H9 (cell line): ENCODE data around the gene PLEKHA5. TPM values are rescaled to one million over a fixed set of nuclear protein-coding genes. Genes with fewer than 3 reads are reported as not detected.

Experiments
- DNase-seq: peaks from one replicate; pipeline ENCODE4 v3.0.0-alpha.2; 2017
- H2AFZ ChIP-seq: one replicate; pipeline ENCODE4 v1.6.1; 2013; ENCODE audit warnings: mild to moderate bottlenecking, low read length, control low read depth, moderate library complexity
- H2AK5ac ChIP-seq: 2 replicates; pipeline ENCODE4 v1.6.1; 2013; ENCODE audit warnings: low read length, control low read depth, mixed read lengths; ENCODE audit not compliant: insufficient read length
- H2BK120ac ChIP-seq: one replicate; pipeline ENCODE4 v1.6.1; 2013; ENCODE audit warnings: low read depth, mild to moderate bottlenecking, low read length, control low read depth, inconsistent platforms; ENCODE audit not compliant: poor library complexity, severe bottlenecking
- H2BK12ac ChIP-seq: 2 replicates; pipeline ENCODE4 v1.6.1; 2013; ENCODE audit warnings: low read length, control low read depth, mixed read lengths, low read depth; ENCODE audit not compliant: insufficient read length
- H2BK15ac ChIP-seq: 2 replicates; pipeline ENCODE4 v1.6.1; 2013; ENCODE audit warnings: low read depth, low read length, control low read depth
- H2BK20ac ChIP-seq: one replicate; pipeline ENCODE4 v1.6.1; 2013; ENCODE audit warnings: low read depth, mild to moderate bottlenecking, low read length, control low read depth, inconsistent platforms; ENCODE audit not compliant: poor library complexity, severe bottlenecking
- H2BK5ac ChIP-seq: 2 replicates; pipeline ENCODE4 v1.6.1; 2013; ENCODE audit warnings: low read length, control low read depth, mixed read lengths; ENCODE audit not compliant: insufficient read length
- H3K14ac ChIP-seq: 2 replicates; pipeline ENCODE4 v1.6.1; 2013; ENCODE audit warnings: low read length, control low read depth; ENCODE audit not compliant: insufficient read depth
- H3K18ac ChIP-seq: 2 replicates; pipeline ENCODE4 v1.6.1; 2013; ENCODE audit warnings: low read depth, mild to moderate bottlenecking, mixed read lengths, low read length, control low read depth; ENCODE audit not compliant: insufficient read length
- H3K23ac ChIP-seq: 2 replicates; pipeline ENCODE4 v1.6.1; 2013; ENCODE audit warnings: low read length, control low read depth, mixed read lengths, low read depth; ENCODE audit not compliant: insufficient read length
- H3K23me2 ChIP-seq: 2 replicates; pipeline ENCODE4 v1.6.1; 2013; ENCODE audit warnings: low read depth, mild to moderate bottlenecking, mixed read lengths, low read length, control low read depth; ENCODE audit not compliant: insufficient read length, poor library complexity, severe bottlenecking
- H3K27ac ChIP-seq: 2 replicates; pipeline ENCODE4 v1.5.1; 2013; ENCODE audit warnings: low read length, control low read depth, mixed read lengths, low read depth; ENCODE audit not compliant: insufficient read length
- H3K27me3 ChIP-seq: 2 replicates; pipeline ENCODE4 v1.6.1; 2013; ENCODE audit warnings: low read length, control low read depth, inconsistent platforms; ENCODE audit not compliant: insufficient read depth
- H3K4ac ChIP-seq: 2 replicates; pipeline ENCODE4 v1.6.1; 2013; ENCODE audit warnings: low read depth, mild to moderate bottlenecking, control low read depth, inconsistent platforms, low read length, moderate library complexity
- H3K4me1 ChIP-seq: 2 replicates; pipeline ENCODE4 v1.6.1; 2013; ENCODE audit warnings: low read length, control low read depth, inconsistent platforms; ENCODE audit not compliant: insufficient read depth
- H3K4me2 ChIP-seq: 2 replicates; pipeline ENCODE4 v1.6.1; 2013; ENCODE audit warnings: low read length, control low read depth, mixed read lengths; ENCODE audit not compliant: insufficient read length, insufficient read depth
- H3K56ac ChIP-seq: 2 replicates; pipeline ENCODE4 v1.6.1; 2013; ENCODE audit warnings: low read depth, mild to moderate bottlenecking, mixed read lengths, low read length, control low read depth; ENCODE audit not compliant: insufficient read length
- H3K79me1 ChIP-seq: 2 replicates; pipeline ENCODE4 v1.6.1; 2013; ENCODE audit warnings: low read depth, mild to moderate bottlenecking, moderate library complexity, low read length, control low read depth, inconsistent platforms; ENCODE audit not compliant: insufficient read depth, poor library complexity, severe bottlenecking
- H3K79me2 ChIP-seq: 2 replicates; pipeline ENCODE4 v1.6.1; 2013; ENCODE audit warnings: low read length, control low read depth, inconsistent platforms; ENCODE audit not compliant: insufficient read depth
- H3K9ac ChIP-seq: 2 replicates; pipeline ENCODE4 v1.6.1; 2013; ENCODE audit warnings: low read length, control low read depth, mixed read lengths; ENCODE audit not compliant: insufficient read length; ENCODE audit errors: extremely low read depth
- H3K9me3 ChIP-seq: one replicate; pipeline ENCODE4 v1.6.1; 2013; ENCODE audit warnings: low read depth, low read length, inconsistent platforms; ENCODE audit not compliant: control insufficient read depth
- H3T11ph ChIP-seq: one replicate; pipeline ENCODE4 v1.6.1; 2013; ENCODE audit warnings: mild to moderate bottlenecking, low read length, control low read depth, inconsistent platforms
- H4K20me1 ChIP-seq: one replicate; pipeline ENCODE4 v1.6.1; 2013; ENCODE audit not compliant: control insufficient read depth, insufficient read length, insufficient read depth
- H4K5ac ChIP-seq: 2 replicates; pipeline ENCODE4 v1.6.1; 2013; ENCODE audit warnings: low read depth, mild to moderate bottlenecking, mixed read lengths, low read length, control low read depth; ENCODE audit not compliant: insufficient read length
- H4K8ac ChIP-seq: replicated peaks from 2 replicates; pipeline ENCODE4 v1.6.1; 2013; ENCODE audit warnings: low read length, control low read depth, mixed read lengths, low read depth; ENCODE audit not compliant: insufficient read length
- H4K91ac ChIP-seq: 2 replicates; pipeline ENCODE4 v1.6.1; 2013; ENCODE audit warnings: low read depth, mild to moderate bottlenecking, moderate library complexity, mixed read lengths, low read length, control low read depth; ENCODE audit not compliant: insufficient read length
- H3K27ac Mint-ChIP-seq, 3 experiments: 2 replicates in 2 of 3; 3 replicates in 1 of 3; pipeline ENCODE4 v1.8.0; 2020 to 2021; ENCODE audit warnings: mixed read lengths in 3 of 3, mild to moderate bottlenecking in 1 of 3, moderate library complexity in 1 of 3
- H3K27me3 Mint-ChIP-seq: 2 replicates; pipeline ENCODE4 v1.8.0; 2021; ENCODE audit warnings: low read depth, mild to moderate bottlenecking, moderate library complexity, mixed read lengths
- H3K36me3 Mint-ChIP-seq, 3 experiments: 2 replicates in 2 of 3; 3 replicates in 1 of 3; pipeline ENCODE4 v1.8.0; 2020 to 2021; ENCODE audit warnings: low read depth in 3 of 3, mixed read lengths in 3 of 3; ENCODE audit not compliant: insufficient read depth in 1 of 3
- H3K4me1 Mint-ChIP-seq, 2 experiments: 2 replicates each; pipeline ENCODE4 v1.8.0; 2020; ENCODE audit warnings: mixed read lengths in 2 of 2
- H3K4me3 Mint-ChIP-seq, 2 experiments: 2 replicates in 1 of 2; 3 replicates in 1 of 2; pipeline ENCODE4 v1.8.0; 2020 to 2021; ENCODE audit warnings: mild to moderate bottlenecking in 2 of 2, mixed read lengths in 2 of 2, moderate library complexity in 1 of 2
- H3K9me3 Mint-ChIP-seq, 2 experiments: 2 replicates in 1 of 2; 3 replicates in 1 of 2; pipeline ENCODE4 v1.8.0; 2020; ENCODE audit warnings: mild to moderate bottlenecking in 2 of 2, mixed read lengths in 2 of 2, moderate library complexity in 1 of 2
- WGBS: extraction: QIAGEN DNeasy Blood & Tissue Kit; methylation state at CpG from one replicate; pipeline ENCODE4 v1.1.7; 2013; ENCODE audit warnings: missing lambda C conversion rate, low lambda C conversion rate, mixed read lengths; ENCODE audit not compliant: insufficient read length; ENCODE audit errors: extremely low coverage; 5-methylcytosine and 5-hydroxymethylcytosine counted together
- total RNA-seq: library from RNA; stranded (reverse); gene quantifications from 2 replicates; pipeline ENCODE4 v1.2.1, GENCODE V29; 2021
- TF ChIP-seq, protein P1 (sequence below): fragments of 200-600 bp; sonication (generic); conservative IDR thresholded peaks from 3 replicates; pipeline ENCODE4 v1.8.0; 2021; ENCODE audit warnings: antibody characterized with exemption, mild to moderate bottlenecking

Gene PLEKHA5
- total RNA-seq, 1 experiment from 2014 or later, result 86.7 TPM

DNA sequence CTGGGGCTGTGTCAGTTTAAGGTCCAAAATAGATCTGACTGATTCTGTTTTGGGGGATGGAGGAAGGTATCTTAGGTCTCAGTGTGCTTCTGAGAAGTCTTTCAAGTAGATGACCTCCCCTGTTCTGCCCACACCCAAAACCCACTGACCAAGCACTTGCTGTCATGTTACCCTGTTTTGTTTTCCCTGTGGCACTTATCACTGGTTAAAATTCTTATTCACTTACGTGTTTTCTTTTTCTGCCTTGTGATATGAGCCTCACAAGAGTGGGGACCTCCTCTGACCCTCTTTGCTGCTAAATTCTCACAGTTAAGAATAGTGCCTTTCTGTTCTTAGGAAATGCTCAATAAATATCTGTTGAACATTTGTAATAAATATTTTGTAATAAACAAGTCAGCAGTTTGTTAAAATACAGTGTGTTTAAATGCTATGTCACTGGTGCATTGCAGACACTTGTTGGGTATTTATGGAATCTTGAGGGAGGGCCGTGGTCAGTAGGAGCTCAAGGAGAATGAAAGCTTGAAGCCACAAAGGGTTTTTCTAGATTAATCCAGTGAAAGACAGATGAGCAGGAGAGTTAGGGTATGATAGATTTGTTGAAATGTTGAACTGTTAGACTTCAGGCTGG, 20.9 kb downstream of the PLEKHA5 start:
- peaks cover 6% of the 10 kb centered on the region for H3K79me1 ChIP-seq
- no peak overlapping the region for H2BK15ac ChIP-seq
- no CpG with 5 or more reads among the region's 2 CpGs for WGBS
- Mint-ChIP-seq H3K36me3 (peaks cover 26 to 45% (median 42%) of the 10 kb centered on the region in 3 experiments), H3K27ac (peak overlapping the region in 1 of 3 experiments; percentile 4; a peak in 2 of 7 replicates), H3K9me3 (peaks cover 0 to 2% of the 10 kb centered on the region in 2 experiments; a peak in 1 of 5 replicates), H3K4me1 (peaks cover 26 to 32% of the 10 kb centered on the region in 2 experiments), H3K27me3 (no peaks in the 10 kb centered on the region), H3K4me3 (no peak overlapping the region)
- no peak overlapping the region for H4K91ac ChIP-seq
- H3K9ac ChIP-seq, result no peak overlapping the region
- no peak overlapping the region for H3K23ac ChIP-seq
- no peak overlapping the region for H3K4me2 ChIP-seq
- no peak overlapping the region for H3K14ac ChIP-seq
- no peak overlapping the region for H2AFZ ChIP-seq
- H4K8ac ChIP-seq, result no peak overlapping the region
- no peaks in the 10 kb centered on the region; the same call in 1 of the 2 replicates for H3K4me1 ChIP-seq
- H3K79me2 ChIP-seq, result peaks cover 24% of the 10 kb centered on the region; the same call in 1 of the 2 replicates
- no peak overlapping the region for H3K56ac ChIP-seq
- no peak overlapping the region for H3K4ac ChIP-seq
- no peak overlapping the region for H3K18ac ChIP-seq
- no peak overlapping the region for H3K27ac ChIP-seq
- H3K23me2 ChIP-seq, result no peaks in the 10 kb centered on the region
- TF ChIP-seq, protein P1, sequence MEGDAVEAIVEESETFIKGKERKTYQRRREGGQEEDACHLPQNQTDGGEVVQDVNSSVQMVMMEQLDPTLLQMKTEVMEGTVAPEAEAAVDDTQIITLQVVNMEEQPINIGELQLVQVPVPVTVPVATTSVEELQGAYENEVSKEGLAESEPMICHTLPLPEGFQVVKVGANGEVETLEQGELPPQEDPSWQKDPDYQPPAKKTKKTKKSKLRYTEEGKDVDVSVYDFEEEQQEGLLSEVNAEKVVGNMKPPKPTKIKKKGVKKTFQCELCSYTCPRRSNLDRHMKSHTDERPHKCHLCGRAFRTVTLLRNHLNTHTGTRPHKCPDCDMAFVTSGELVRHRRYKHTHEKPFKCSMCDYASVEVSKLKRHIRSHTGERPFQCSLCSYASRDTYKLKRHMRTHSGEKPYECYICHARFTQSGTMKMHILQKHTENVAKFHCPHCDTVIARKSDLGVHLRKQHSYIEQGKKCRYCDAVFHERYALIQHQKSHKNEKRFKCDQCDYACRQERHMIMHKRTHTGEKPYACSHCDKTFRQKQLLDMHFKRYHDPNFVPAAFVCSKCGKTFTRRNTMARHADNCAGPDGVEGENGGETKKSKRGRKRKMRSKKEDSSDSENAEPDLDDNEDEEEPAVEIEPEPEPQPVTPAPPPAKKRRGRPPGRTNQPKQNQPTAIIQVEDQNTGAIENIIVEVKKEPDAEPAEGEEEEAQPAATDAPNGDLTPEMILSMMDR, result no peak
- no peak overlapping the region for H2BK20ac ChIP-seq
- no peak overlapping the region for H3T11ph ChIP-seq
- no peak for DNase-seq
- H2AK5ac ChIP-seq, result no peak overlapping the region
- H2BK120ac ChIP-seq, result no peak overlapping the region
- no peaks in the 10 kb centered on the region for H3K27me3 ChIP-seq
- H4K20me1 ChIP-seq, result no peaks in the 10 kb centered on the region
- no peak overlapping the region for H4K5ac ChIP-seq
- H2BK5ac ChIP-seq, result no peak overlapping the region
- H3K9me3 ChIP-seq, result no peaks in the 10 kb centered on the region
- no peak overlapping the region for H2BK12ac ChIP-seq
